GM12878 (cell line): ENCODE data around the gene XPOT. TPM values are rescaled to one million over a fixed set of nuclear protein-coding genes. Genes with fewer than 3 reads are reported as not detected.

Source experiments
- ATAC-seq: fragments of 200-7000 bp; cut with Tn5 transposase; 3 replicates; pipeline ENCODE4 v1.9.1; 2020; ENCODE audit warnings: mild to moderate bottlenecking, moderate library complexity
- BruUV-seq: library from RNA; stranded (reverse); fragments of 400-500 nt; replicated peaks from 2 replicates; lab custom pipeline; 2021; lab: Mats Ljungman, UMichigan
- CTCF ChIA-PET: fragments of 300-600 bp; sonication (Branson Sonifier 250); formaldehyde crosslinking; extraction: SDS; loops from one replicate; lab custom pipeline; 2021; ENCODE audit warnings: inconsistent platforms; lab: Yijun Ruan, JAX
- POLR2A ChIA-PET: fragments of 350-600 bp; formaldehyde crosslinking; extraction: SDS; loops from one replicate; lab custom pipeline; 2021; ENCODE audit warnings: inconsistent platforms; lab: Charles Lee
- RAD21 ChIA-PET: fragments of 300-600 bp; sonication (Branson Sonifier 250); formaldehyde crosslinking; loops from one replicate; lab custom pipeline; 2023; ENCODE audit warnings: antibody characterized with exemption; ENCODE audit not compliant: unreplicated experiment; lab: Charles Lee
- SMC1A ChIA-PET: fragments of 300-600 bp; sonication (Branson Sonifier 250); formaldehyde crosslinking; loops from one replicate; lab custom pipeline; 2023; ENCODE audit not compliant: unreplicated experiment, uncharacterized antibody; lab: Charles Lee
- DNase-seq: peaks from one replicate; pipeline ENCODE4 v3.0.0-alpha.2; 2011; ENCODE audit warnings: low read depth, low spot score
- FAIRE-seq: peaks from 3 replicates; lab custom pipeline; 2011; peaks lifted over from hg19 to GRCh38; lab: Jason Lieb, UNC
- H2AFZ ChIP-seq: 2 replicates; pipeline ENCODE4 v1.6.0; 2011; ENCODE audit warnings: low read depth, low read length, control low read depth; ENCODE audit not compliant: control insufficient read depth
- H3K27ac ChIP-seq: 2 replicates; pipeline ENCODE4 v1.5.1; 2011; ENCODE audit warnings: control low read depth; ENCODE audit not compliant: control insufficient read depth, insufficient read depth
- H3K27me3 ChIP-seq, 2 experiments: replicated peaks in 1 of 2; 2 replicates each; pipeline versions ENCODE4 v1.6.0 to v1.6.1; 2011; ENCODE audit warnings: low read length in 1 of 2; ENCODE audit not compliant: control insufficient read depth in 2 of 2, insufficient read depth in 2 of 2
- H3K36me3 ChIP-seq, 2 experiments: 2 replicates each; pipeline ENCODE4 v1.5.1; 2011; ENCODE audit warnings: low read length in 1 of 2; ENCODE audit not compliant: control insufficient read depth in 2 of 2, insufficient read depth in 2 of 2
- H3K4me1 ChIP-seq: 2 replicates; pipeline ENCODE4 v1.6.1; 2011; ENCODE audit warnings: mild to moderate bottlenecking, low read length, moderate library complexity, mixed read lengths; ENCODE audit not compliant: control insufficient read depth, insufficient read depth
- H3K4me2 ChIP-seq: 2 replicates; pipeline ENCODE4 v1.6.0; 2011; ENCODE audit warnings: control low read depth; ENCODE audit not compliant: control insufficient read depth, insufficient read depth
- H3K4me3 ChIP-seq: fragments of 200-600 bp; sonication (generic); 2 replicates; pipeline ENCODE4 v1.5.1; 2016
- H3K79me2 ChIP-seq: 2 replicates; pipeline ENCODE4 v1.6.0; 2011; ENCODE audit warnings: low read length; ENCODE audit not compliant: control insufficient read depth, insufficient read depth
- H3K9ac ChIP-seq: 2 replicates; pipeline ENCODE4 v1.8.0; 2011; ENCODE audit warnings: low read length, control low read depth, mixed read lengths; ENCODE audit not compliant: control insufficient read depth, insufficient read depth
- H3K9me3 ChIP-seq: replicated peaks from 3 replicates; pipeline ENCODE4 v1.5.1; 2011; ENCODE audit warnings: mild to moderate bottlenecking, low read length; ENCODE audit not compliant: control insufficient read depth, insufficient read depth
- H4K20me1 ChIP-seq: 2 replicates; pipeline ENCODE4 v1.6.0; 2011; ENCODE audit not compliant: control insufficient read depth, insufficient read depth
- CHD4 ChIP-seq: fragments of 200-600 bp; sonication (generic); IDR thresholded peaks from 2 replicates; pipeline ENCODE4 v1.6.1; 2016; ENCODE audit warnings: mild to moderate bottlenecking
- HCFC1 ChIP-seq: fragments of 150-350 bp; IDR thresholded peaks from 2 replicates; pipeline ENCODE4 v1.6.1; 2014; ENCODE audit warnings: low read length
- LARP7 ChIP-seq: fragments of 450-650 bp; IDR thresholded peaks from 2 replicates; pipeline ENCODE4 v1.6.1; 2017; ENCODE audit warnings: mild to moderate bottlenecking
- in situ Hi-C: fragments of 300-500 bp; cut with MboI; formaldehyde crosslinking; loops from 9 replicates; pipeline ENCODE4 v1.14.3; 2018; ENCODE audit warnings: mixed read lengths
- intact Hi-C: fragments of 100-400 bp; cut with micrococcal nuclease; formaldehyde crosslinking; loops from one replicate; pipeline ENCODE4 v1.14.2; 2022; ENCODE audit not compliant: unreplicated experiment
- polyA plus RNA-seq, 11 experiments: library from polyadenylated mRNA; depleted of rRNA in 4 of 11; unstranded in 6 of 11; stranded (reverse) in 5 of 11; fragments of >200 nt; fragmentation: Nextera tagmentation in 4 of 11; fragmentation: Illumina TruSeq in 1 of 11; extraction: Ambion mirVana in 4 of 11; extraction: Trizol in 1 of 11; gene quantifications; 1 replicate in 1 of 11; 2 replicates in 10 of 11; pipeline versions ENCODE4 v1.2.1 to v1.2.3, GENCODE V29; 2011 to 2016; ENCODE audit warnings: inconsistent platforms in 2 of 11, missing spikeins in 2 of 11, low read depth in 1 of 11
- total RNA-seq, 4 experiments: library from RNA; depleted of rRNA in 3 of 4; stranded (reverse); fragments of >200 nt in 3 of 4; fragmentation: Illumina TruSeq in 1 of 4; extraction: Trizol in 1 of 4; gene quantifications; 2 replicates each; pipeline versions ENCODE4 v1.2.1 to v1.2.3, GENCODE V29; 2013 to 2021
- TF ChIP-seq, protein P1 (sequence below): fragments of 450-650 bp; IDR thresholded peaks from 2 replicates; pipeline ENCODE4 v1.6.1; 2017; ENCODE audit warnings: mild to moderate bottlenecking, moderate library complexity

XPOT gene
- total and polyA plus RNA-seq, 10 of the 15 experiments (the other 5 are each of a cell fraction or from before 2014, with no cell fraction given) = 11.9 to 66.3 (median 54.7) TPM

DNA sequence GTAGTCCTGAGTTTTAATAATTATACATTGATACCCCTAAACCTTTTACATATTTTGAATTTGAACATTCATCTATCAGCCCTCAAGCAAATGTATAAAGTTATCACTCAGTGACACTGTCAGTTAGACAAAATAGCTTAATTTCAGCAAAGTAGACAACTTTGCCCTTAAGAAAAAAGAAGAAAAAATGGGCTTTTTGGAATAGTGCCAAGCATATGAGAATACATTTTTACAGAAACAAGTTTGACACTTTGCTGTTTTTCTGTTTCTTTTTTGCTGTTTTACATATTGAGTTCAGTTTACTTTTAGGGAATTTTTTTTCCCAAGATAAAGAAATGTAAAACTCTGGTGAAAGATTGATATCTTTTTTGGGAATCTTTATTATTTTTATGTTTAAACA, 62.0 kb downstream of the XPOT start:
- CTCF ChIA-PET = interaction anchor here (0.6 kb wide), 2 partner anchors 21 to 65 kb away, joined by 3 read pairs; no protein-coding TSS in a partner anchor
- no TSS peak for BruUV-seq
- Histone ChIP-seq H3K9ac (no peak overlapping the region), H3K4me1 (no peaks in the 10 kb centered on the region), H3K27me3 (no peaks in the 10 kb centered on the region), H3K27ac (no peak overlapping the region), H3K79me2 (peaks cover 2% of the 10 kb centered on the region; the same call in 1 of the 2 replicates), H3K4me2 (no peak overlapping the region), H3K36me3 (peaks cover 8 to 27% of the 10 kb centered on the region in 2 experiments), H2AFZ (no peak overlapping the region), H3K9me3 (no peaks in the 10 kb centered on the region), H4K20me1 (no peaks in the 10 kb centered on the region), H3K4me3 (no peak overlapping the region)
- ATAC-seq (no peak), DNase-seq (no peak), FAIRE-seq (no peak)
- intact Hi-C loops = no loop called here
- TF ChIP-seq, protein P1, sequence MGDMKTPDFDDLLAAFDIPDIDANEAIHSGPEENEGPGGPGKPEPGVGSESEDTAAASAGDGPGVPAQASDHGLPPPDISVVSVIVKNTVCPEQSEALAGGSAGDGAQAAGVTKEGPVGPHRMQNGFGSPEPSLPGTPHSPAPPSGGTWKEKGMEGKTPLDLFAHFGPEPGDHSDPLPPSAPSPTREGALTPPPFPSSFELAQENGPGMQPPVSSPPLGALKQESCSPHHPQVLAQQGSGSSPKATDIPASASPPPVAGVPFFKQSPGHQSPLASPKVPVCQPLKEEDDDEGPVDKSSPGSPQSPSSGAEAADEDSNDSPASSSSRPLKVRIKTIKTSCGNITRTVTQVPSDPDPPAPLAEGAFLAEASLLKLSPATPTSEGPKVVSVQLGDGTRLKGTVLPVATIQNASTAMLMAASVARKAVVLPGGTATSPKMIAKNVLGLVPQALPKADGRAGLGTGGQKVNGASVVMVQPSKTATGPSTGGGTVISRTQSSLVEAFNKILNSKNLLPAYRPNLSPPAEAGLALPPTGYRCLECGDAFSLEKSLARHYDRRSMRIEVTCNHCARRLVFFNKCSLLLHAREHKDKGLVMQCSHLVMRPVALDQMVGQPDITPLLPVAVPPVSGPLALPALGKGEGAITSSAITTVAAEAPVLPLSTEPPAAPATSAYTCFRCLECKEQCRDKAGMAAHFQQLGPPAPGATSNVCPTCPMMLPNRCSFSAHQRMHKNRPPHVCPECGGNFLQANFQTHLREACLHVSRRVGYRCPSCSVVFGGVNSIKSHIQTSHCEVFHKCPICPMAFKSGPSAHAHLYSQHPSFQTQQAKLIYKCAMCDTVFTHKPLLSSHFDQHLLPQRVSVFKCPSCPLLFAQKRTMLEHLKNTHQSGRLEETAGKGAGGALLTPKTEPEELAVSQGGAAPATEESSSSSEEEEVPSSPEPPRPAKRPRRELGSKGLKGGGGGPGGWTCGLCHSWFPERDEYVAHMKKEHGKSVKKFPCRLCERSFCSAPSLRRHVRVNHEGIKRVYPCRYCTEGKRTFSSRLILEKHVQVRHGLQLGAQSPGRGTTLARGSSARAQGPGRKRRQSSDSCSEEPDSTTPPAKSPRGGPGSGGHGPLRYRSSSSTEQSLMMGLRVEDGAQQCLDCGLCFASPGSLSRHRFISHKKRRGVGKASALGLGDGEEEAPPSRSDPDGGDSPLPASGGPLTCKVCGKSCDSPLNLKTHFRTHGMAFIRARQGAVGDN = no peak
- TF ChIP-seq LARP7 (no peak), HCFC1 (no peak), CHD4 (no peak)
- POLR2A ChIA-PET = no interaction called here
- SMC1A ChIA-PET = no interaction called here
- in situ Hi-C loops = no loop called here
- RAD21 ChIA-PET = no interaction called here
